Measurements from ENCODE around the gene CTSG.
"Not testable (repeated sequence)": the region's sequence is repeated elsewhere in the genome, so short reads cannot be mapped to it uniquely, and the experiment has no call there.

Gene CTSG

GRCh38 chr14:24576182-24576581 is at the start of gene CTSG:
CTSG (minus strand) TSS chr14:24576250; CDS start chr14:24576223, 27 bp downstream.
- DNase-seq = no peak

- DNase-seq = no peak
Measured at GRCh38 chr14:24613747-24614146, 37.7 kb upstream of the CTSG start.

DNA sequence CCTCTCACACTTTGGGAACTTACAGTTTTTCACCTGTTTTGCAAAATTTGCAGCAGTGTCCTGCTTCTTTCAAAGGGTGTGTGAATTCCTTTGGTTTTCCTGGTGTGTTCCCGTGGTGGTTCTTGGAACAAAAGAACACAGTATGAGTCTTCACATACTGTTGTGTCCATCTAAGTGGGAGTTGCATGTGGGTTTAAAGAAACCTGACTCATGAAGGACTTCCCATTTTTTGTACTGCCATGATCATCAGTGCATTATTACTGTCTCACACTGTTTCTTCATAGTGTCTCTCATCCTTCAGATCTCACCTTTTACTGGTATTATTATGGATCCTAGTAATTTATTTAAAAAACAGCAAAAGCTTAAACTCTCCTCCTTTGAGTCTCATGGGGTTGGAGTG is 37.2 kb upstream of the CTSG start:
- no peak for DNase-seq

- peak in 1 of 2 donors; percentile 29 for DNase-seq
Measured at GRCh38 chr14:24612196-24612595, 36.1 kb upstream of the CTSG start.

DNA sequence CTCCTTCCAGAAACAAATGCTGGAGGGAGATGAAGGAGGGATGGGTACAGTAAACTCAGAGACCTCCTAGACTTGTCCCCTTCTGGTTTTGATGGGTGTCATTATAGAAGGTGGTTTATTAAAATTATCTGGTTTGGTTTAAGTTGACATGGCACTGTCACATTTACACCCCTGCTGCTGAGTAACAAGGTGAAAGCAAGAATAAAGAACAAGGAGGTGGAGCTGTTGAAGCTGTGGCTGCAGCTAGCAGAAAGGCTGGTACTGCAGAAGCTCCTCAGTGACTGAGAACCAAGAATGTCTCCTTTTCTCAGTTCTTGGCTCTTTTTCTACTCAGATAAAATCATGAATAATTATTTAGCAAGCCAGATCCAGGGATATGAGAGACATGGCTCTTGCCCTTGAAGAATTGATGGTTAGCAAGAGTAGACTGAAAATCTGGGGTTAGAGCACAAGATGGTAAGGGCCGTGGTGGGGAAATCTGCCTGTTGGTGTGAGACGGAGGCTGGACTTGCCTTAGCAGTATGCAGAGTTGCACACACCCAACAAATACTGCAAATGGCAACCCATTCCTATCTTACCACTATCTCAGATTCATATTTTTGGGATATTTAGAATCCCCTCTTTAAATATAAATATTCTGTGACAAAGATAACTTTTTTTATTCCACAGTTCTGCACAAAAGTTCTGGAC is 33.8 kb upstream of the CTSG start, which contains the start of gene GZMH:
Gene GZMH, minus strand, starts transcription at position 31 of the 690 bp plus-strand sequence. CDS start 72 bp downstream, outside the sequence.
- DNase-seq = peak in 1 of 2 donors; percentile 52

DNA sequence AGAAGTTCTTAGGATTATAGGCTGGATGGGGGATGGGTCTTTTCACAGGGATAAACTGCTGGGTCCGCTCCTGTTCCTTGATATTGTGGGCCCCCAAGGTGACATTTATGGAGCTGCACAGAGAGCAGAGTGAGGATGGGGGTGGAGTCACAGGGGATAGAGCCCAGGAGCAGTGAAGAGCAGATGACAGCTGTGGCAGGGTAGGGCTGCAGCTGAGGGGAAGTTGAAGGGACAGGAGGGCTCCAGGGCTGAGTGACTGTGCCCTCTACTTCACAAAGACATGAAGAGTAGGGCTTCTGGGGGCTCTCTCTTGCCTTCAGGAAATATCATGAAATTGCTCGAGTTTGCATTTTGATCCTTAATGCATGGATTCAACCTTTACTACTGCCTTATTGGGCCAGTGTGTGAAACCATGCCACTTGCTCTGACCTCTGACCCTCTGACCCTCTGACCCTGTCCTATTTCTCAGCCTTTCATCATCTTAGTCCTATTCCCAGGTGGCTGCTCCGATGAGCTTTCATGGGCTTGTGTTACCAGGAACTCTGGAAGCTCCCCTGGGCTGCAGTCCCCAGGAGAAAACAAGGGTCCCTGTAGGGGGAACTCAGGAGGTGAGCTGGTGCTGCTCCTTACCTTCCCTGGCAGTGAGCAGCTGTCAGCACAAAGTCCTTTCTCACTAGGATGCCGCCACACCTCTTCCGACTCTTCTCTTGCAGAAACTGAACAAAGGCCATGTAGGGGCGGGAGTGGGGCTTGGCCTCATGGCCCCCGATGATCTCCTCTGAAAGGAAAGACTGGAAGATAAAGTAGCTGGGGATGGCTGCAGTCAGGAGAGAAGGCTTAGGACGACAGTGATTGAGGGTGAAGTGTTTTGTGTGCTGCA is 31.8 kb upstream of the CTSG start:
- DNase-seq = no peak

GRCh38 chr14:24607081-24607480 is 31.0 kb upstream of the CTSG start:
- no peak for DNase-seq

DNA sequence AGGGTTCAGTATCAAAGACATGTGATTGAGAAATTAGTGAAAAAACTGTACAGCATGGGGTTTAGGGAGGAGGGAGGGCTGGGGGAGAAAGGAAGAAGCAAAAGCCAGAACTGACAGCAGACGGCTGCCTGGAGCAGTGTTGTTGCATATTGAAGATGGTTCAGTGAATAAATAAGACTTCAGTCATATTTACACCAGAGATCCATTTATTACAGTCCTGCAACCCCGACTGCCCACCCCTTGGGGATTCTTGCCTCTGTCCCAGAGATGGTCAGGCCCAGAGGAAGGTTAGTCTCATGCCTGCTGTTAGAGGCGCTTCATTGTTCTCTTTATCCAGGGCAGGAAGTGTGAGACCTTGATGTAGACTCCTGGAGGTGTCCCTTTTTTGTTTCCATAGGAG is 30.2 kb upstream of the CTSG start:
- no peak for DNase-seq

- peak; percentile 71 to 73 for DNase-seq
Measured at GRCh38 chr14:24605435-24606190, 29.6 kb upstream of the CTSG start.

- no peak for DNase-seq
Measured at GRCh38 chr14:24597403-24597802, 21.4 kb upstream of the CTSG start.

DNA sequence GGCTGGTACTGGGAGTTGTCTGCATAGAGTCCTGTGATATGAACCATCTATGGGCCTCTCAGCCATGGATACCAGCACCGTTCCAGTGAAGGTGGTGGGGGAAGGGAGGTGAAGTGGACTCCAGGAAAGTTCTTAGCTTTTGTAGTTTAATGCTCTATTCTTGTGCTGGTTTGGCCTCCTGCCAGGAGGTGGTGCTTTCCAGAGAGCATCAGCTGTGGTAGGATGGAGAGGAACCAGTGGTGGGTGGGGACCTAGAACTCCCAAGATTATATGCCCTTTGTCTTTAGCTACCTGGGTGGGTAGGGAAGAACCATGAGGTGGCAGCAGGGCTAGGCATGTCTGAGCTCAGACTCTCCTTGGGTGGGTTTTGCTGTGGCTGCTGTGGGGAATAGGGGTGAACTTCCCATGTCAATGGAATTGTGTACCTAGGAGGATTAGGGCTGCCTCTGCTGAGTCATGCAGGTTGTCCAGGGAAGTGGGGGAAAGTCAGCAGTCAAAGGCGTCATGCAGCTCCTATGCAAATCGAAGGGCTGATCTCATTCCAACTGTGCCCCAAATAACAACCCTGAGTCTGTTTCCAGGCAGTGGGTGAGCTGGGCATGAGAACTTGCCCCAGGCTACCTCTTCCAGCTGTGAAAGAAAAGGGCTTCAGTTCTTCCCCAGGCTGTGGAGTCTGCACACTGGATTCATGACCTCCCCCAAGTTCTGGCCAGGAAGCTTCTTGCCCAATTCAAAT is 19.2 kb upstream of the CTSG start:
- no peak for DNase-seq

DNA sequence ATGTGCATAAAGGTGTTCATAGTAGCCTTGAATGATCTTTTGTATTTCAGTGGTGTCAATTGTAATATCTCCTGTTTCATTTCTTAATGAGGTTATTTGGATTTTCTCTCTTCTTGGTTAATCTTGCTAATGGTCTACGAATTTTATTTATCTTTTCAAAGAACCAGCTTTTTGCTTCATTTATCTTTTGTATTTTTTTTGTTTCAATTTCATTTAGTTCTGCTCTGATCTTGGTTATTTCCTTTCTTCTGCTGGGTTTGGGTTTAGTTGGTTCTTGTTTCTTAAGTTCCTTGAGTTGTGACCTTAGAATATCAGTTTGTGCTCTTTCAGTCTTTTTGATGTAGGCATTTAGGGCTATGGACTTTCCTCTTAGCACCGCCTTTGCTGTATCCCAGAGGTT is 15.0 kb upstream of the CTSG start:
- DNase-seq = not testable (repeated sequence)

DNA sequence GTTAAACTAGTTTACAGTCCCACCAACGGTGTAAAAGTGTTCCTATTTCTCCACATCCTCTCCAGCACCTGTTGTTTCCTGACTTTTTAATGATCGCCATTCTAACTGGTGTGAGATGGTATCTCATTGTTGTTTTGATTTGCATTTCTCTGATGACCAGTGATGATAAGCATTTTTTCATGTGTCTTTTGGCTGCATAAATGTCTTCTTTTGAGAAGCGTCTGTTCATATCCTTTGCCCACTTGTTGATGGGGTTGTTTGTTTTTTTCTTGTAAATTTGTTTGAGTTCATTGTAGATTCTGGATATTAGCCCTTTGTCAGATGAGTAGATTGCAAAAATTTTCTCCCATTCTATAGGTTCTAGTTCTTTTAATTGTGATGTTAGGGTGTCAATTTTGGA is 8.4 kb upstream of the CTSG start:
- not testable (repeated sequence) for DNase-seq

DNA sequence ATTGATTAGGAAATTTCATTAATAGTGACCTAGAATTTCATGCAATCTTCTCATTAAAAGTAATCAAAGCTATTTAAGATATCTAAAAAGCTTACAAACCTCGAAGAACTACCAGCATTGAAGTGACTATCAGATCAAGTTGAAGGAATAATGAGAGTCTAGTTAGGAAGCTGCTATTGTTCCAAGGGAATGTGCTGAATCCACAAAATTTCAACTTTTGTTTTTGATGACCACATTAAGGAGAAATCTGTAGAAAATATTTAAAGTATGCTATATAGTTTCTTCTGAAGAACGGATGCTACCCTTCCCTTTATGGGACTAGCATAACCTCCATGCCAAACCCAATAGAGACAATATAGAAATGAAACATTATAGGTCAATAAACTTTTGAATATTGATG is 2.5 kb upstream of the CTSG start:
- DNase-seq = no peak

DNA sequence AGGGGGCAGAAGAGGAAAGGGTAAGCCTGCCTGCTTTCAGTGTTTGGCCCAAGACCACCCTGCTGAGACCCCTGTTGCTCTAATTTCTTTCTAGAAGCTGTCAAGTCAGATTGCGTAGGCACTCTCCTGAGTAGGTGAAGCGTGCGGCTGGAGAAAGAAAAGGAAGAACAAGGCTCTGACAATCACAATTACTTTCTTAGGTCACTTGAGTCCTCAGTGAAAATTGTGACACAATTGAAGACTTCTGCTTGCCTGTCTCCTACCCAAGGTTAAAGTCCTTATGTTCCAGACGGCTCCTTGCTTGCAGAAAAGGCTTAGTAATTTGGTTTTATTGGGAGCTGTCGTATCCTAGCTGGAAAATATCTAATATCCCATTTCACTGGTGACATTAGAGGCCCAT is 721 bp upstream of the CTSG start:
- DNase-seq = no peak

- no peak for DNase-seq
Measured at GRCh38 chr14:24574206-24574774, 1.8 kb downstream of the CTSG start.

DNA sequence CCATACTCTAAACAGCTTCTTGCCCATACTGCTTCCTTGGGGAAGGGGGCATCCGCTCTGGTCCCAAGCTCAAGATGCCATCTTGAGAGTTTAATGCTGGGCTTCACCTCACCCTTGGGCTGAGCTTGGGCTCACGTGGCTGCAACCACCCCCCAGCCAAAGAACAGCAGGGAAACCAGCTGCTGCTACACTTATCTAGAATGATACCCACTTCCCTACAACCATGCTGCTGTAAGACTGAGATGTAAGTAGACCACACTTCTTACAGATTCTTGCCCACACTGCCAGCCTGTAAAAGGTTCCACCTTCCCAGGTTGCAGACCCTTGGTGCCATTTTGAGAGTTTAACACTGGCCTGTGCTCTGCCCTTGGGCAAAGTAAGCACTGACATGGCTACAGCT is 9.7 kb downstream of the CTSG start:
- no peak for DNase-seq

- no peak for DNase-seq
Measured at GRCh38 chr14:24565766-24566165, 10.3 kb downstream of the CTSG start.

GRCh38 chr14:24563505-24563904 is 12.5 kb downstream of the CTSG start:
- DNase-seq = no peak

DNA sequence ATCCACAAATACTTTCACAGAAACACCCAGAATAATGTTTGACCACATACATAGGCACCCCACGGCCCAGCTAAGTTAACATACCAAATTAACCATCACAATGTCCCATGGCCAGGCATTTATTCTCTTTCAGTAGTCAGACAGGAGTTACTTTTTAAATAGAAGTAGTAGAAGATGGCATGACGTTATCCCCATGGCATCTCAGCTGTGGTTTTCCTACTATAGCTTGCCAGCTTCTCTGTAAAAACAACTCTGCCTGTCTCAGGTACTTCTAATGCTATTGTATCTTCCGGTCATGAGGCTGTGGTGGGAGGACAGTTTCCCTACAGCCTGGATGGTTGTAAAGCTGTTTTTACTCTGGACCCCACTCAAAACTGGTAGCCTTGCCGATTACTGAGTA is 19.3 kb downstream of the CTSG start:
- no peak for DNase-seq

DNA sequence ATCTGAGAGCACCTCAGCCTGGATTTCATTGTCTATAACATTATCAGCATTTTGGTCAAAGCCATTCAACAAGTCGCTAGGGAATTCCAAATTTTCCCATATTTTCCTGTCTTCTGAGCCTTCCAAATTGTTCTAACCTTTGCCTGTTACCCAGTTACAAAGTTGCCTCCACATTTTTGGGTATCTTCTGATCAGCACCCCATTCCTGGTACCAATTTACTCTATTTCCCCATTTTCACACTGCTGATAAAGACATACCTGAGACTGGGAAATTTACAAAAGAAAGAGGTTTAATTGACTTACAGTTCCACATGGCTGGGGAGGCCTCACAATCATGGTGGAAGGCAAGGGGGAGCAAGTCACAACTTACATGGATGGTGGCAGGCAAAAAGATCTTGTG is 27.0 kb downstream of the CTSG start:
- DNase-seq = not testable (repeated sequence)

DNA sequence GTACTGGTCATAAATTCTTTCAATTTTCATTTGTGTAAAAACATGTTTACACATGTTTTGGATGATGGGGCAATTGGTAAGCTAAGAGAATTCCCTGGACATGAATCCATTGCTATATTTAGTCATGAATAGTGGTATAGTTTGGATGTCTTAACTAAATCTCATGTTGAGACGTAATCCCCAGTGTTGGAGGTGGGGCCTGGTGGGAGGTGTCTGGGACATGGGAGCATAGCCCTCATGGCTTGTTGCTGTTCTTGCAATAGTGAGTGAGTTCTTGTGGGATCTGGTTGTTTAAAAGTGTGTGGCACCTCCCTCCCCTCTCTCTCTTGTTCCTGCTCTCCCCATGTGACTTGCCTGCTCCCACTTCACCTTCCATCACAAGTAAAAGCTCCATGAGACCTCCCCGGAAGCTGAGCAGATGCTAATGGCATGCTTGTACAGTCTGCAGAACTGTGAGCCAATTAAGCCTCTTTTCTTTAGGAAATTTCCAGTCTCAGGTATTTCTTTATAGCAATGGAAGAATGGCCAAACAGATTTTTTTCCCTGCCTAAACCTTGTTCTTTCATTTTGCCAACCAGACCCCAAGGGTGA is 33.6 kb downstream of the CTSG start:
- no peak for DNase-seq

All from CD4-positive, alpha-beta T cell treated with Interleukin-4 for 1 hour (primary cell).